Central memory CD8-positive, alpha-beta T cell (primary cell): Measurements from ENCODE around the gene SSX5.
"Not testable (repeated sequence)": the region's sequence is repeated elsewhere in the genome, so short reads cannot be mapped to it uniquely, and the experiment has no call there.

ENCODE experiments used
- ATAC-seq: fragments of 150-1000 bp; cut with Tn5 transposase; replicated peaks from 2 replicates; pipeline ENCODE4 v1.10.0; 2022; ENCODE audit warnings: mild to moderate bottlenecking, moderate FRiP score, moderate number of reproducible peaks; ENCODE audit not compliant: poor library complexity, severe bottlenecking; ENCODE audit errors: extremely low read depth
- DNase-seq, 2 donors: peaks; one replicate each; pipeline ENCODE4 v3.0.0; 2021; ENCODE audit warnings: low spot score in 2 of 2
- H3K27ac Mint-ChIP-seq: one replicate; pipeline ENCODE4 v1.8.0; 2022; ENCODE audit warnings: low read depth, mild to moderate bottlenecking, moderate library complexity, mixed read lengths
- H3K27me3 Mint-ChIP-seq: one replicate; pipeline ENCODE4 v1.8.0; 2022; ENCODE audit warnings: mixed read lengths
- H3K36me3 Mint-ChIP-seq: one replicate; pipeline ENCODE4 v1.8.0; 2022; ENCODE audit warnings: mild to moderate bottlenecking, moderate library complexity, mixed read lengths; ENCODE audit not compliant: insufficient read depth
- H3K4me1 Mint-ChIP-seq: one replicate; pipeline ENCODE4 v1.8.0; 2022; ENCODE audit warnings: mixed read lengths
- H3K4me3 Mint-ChIP-seq: one replicate; pipeline ENCODE4 v1.8.0; 2022; ENCODE audit warnings: mild to moderate bottlenecking, moderate library complexity, mixed read lengths
- H3K9me3 Mint-ChIP-seq: one replicate; pipeline ENCODE4 v1.8.0; 2022; ENCODE audit warnings: mixed read lengths

Gene SSX5, protein sequence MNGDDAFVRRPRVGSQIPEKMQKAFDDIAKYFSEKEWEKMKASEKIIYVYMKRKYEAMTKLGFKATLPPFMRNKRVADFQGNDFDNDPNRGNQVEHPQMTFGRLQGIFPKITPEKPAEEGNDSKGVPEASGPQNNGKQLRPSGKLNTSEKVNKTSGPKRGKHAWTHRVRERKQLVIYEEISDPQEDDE

DNA sequence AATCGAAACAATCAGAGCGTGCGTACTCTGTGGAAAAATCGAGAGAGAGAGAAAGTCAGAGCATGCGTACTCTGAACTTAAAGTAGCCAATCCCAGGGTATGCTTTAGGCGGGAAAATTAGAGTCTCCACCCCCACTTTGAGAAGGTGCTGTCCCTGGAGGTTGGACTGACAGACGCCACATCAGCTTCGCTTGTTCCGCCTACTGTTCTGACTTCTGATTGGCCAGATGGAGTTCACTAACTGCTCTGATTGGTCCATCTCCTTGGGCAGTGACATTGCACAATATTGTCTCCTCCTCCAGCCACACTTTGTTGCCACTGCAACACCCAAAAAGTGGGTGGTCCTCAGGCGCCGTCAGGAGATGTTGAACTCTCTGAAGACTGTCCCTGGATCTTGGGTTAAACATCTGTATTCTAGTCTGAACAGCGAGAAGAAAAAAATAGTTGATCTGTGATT lies at the start of gene SSX5:
Gene SSX5 (minus strand): TSS at position 51 of the 457 bp plus-strand sequence. CDS start 1,437 bp downstream, outside the sequence.
- H3K27me3 Mint-ChIP-seq = peaks cover 10% of the 10 kb centered on the region
- H3K4me3 Mint-ChIP-seq = no peak within 1 kb of the TSS
- DNase-seq (no peak), ATAC-seq (no peak)
- no peak within 1 kb of the TSS for H3K27ac Mint-ChIP-seq
- H3K9me3 Mint-ChIP-seq = no peaks in the 10 kb centered on the region
- H3K36me3 Mint-ChIP-seq = no peaks in the 10 kb centered on the region
- H3K4me1 Mint-ChIP-seq = no peaks in the 10 kb centered on the region

GRCh38 chrX:48224196-48224595 lies 27.6 kb upstream of the SSX5 start:
- not testable (repeated sequence) for H3K36me3 Mint-ChIP-seq, H3K4me3 Mint-ChIP-seq, ATAC-seq, H3K4me1 Mint-ChIP-seq, DNase-seq, H3K27ac Mint-ChIP-seq, H3K9me3 Mint-ChIP-seq, H3K27me3 Mint-ChIP-seq

- not testable (repeated sequence) for H3K36me3 Mint-ChIP-seq, H3K4me1 Mint-ChIP-seq, H3K9me3 Mint-ChIP-seq, H3K4me3 Mint-ChIP-seq, DNase-seq, H3K27ac Mint-ChIP-seq, ATAC-seq
- H3K27me3 Mint-ChIP-seq = peaks cover 21% of the 10 kb centered on the region
These were observed 17.7 kb upstream of the SSX5 start for GRCh38 chrX:48214341-48214740.

- H3K9me3 Mint-ChIP-seq, ATAC-seq, DNase-seq, H3K36me3 Mint-ChIP-seq, H3K4me3 Mint-ChIP-seq, H3K4me1 Mint-ChIP-seq, H3K27ac Mint-ChIP-seq: not testable (repeated sequence)
- peaks cover 27% of the 10 kb centered on the region for H3K27me3 Mint-ChIP-seq
These were observed 6.6 kb downstream of the SSX5 start for GRCh38 chrX:48190024-48190423.

- H3K4me1 Mint-ChIP-seq, H3K4me3 Mint-ChIP-seq, H3K27ac Mint-ChIP-seq, H3K36me3 Mint-ChIP-seq, ATAC-seq, H3K9me3 Mint-ChIP-seq, DNase-seq: not testable (repeated sequence)
- H3K27me3 Mint-ChIP-seq = peaks cover 52% of the 10 kb centered on the region
These were observed 14.7 kb downstream of the SSX5 start for GRCh38 chrX:48181882-48182281.

- H3K27ac Mint-ChIP-seq = no peak overlapping the region
- no peak overlapping the region for H3K4me3 Mint-ChIP-seq
These were observed 15.8 kb downstream of the SSX5 start for GRCh38 chrX:48180811-48181210.

GRCh38 chrX:48179691-48180090 lies 16.9 kb downstream of the SSX5 start:
- Mint-ChIP-seq H3K4me1 (no peaks in the 10 kb centered on the region), H3K4me3 (no peak overlapping the region)
- ATAC-seq = no peak

More at GRCh38 chrX:48180811-48181210, 15.8 kb downstream of the SSX5 start:
- DNase-seq = no peak
- H3K27me3 Mint-ChIP-seq = peaks cover 41% of the 10 kb centered on the region
- no peaks in the 10 kb centered on the region for H3K36me3 Mint-ChIP-seq
- no peak for ATAC-seq
- no peaks in the 10 kb centered on the region for H3K9me3 Mint-ChIP-seq
- H3K4me1 Mint-ChIP-seq = no peaks in the 10 kb centered on the region

GRCh38 chrX:48166322-48166721 lies 30.3 kb downstream of the SSX5 start:
- not testable (repeated sequence) for ATAC-seq

More at GRCh38 chrX:48179691-48180090, 16.9 kb downstream of the SSX5 start:
- no peaks in the 10 kb centered on the region for H3K36me3 Mint-ChIP-seq
- no peak for DNase-seq
- peaks cover 30% of the 10 kb centered on the region for H3K27me3 Mint-ChIP-seq
- H3K27ac Mint-ChIP-seq = no peak overlapping the region
- no peaks in the 10 kb centered on the region for H3K9me3 Mint-ChIP-seq

DNA sequence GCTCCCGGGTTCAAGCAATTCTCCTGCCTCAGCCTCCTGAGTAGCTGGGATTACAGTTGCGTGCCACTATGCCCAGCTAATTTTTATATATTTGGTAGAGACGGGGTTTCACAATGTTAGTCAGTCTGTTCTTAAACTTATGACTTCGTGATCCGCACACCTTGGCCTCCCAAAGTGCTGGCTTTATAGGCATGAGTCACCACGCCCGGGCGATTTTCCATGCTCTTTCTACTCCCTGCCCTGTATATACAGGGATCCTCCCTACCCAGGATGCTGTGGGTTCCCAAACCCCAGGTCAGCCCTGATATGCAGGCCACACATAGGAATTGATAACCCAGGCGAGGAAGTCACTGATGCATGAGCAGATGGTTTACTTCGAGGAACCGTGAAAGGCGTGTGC lies 31.4 kb downstream of the SSX5 start:
- Mint-ChIP-seq H3K27ac (no peak overlapping the region), H3K4me3 (no peak overlapping the region), H3K4me1 (no peaks in the 10 kb centered on the region), H3K9me3 (no peaks in the 10 kb centered on the region), H3K27me3 (peaks cover 32% of the 10 kb centered on the region), H3K36me3 (no peaks in the 10 kb centered on the region)
- no peak for DNase-seq
- ATAC-seq = no peak

More at GRCh38 chrX:48166322-48166721, 30.3 kb downstream of the SSX5 start:
- H3K4me3 Mint-ChIP-seq, H3K9me3 Mint-ChIP-seq, H3K4me1 Mint-ChIP-seq, DNase-seq, H3K27ac Mint-ChIP-seq, H3K36me3 Mint-ChIP-seq: not testable (repeated sequence)
- peaks cover 32% of the 10 kb centered on the region for H3K27me3 Mint-ChIP-seq

GRCh38 chrX:48156014-48156413 lies 40.6 kb downstream of the SSX5 start:
- H3K9me3 Mint-ChIP-seq = no peaks in the 10 kb centered on the region

GRCh38 chrX:48154796-48155195 lies 41.8 kb downstream of the SSX5 start:
- Mint-ChIP-seq H3K27ac (no peak overlapping the region), H3K9me3 (no peaks in the 10 kb centered on the region), H3K27me3 (peaks cover 39% of the 10 kb centered on the region), H3K4me1 (no peaks in the 10 kb centered on the region), H3K36me3 (no peaks in the 10 kb centered on the region), H3K4me3 (no peak overlapping the region)
- ATAC-seq = no peak
- DNase-seq = no peak

More at GRCh38 chrX:48156014-48156413, 40.6 kb downstream of the SSX5 start:
- Mint-ChIP-seq H3K4me1 (no peaks in the 10 kb centered on the region), H3K4me3 (no peak overlapping the region), H3K36me3 (no peaks in the 10 kb centered on the region), H3K27ac (no peak overlapping the region), H3K27me3 (peaks cover 34% of the 10 kb centered on the region)
- DNase-seq (no peak), ATAC-seq (no peak)

GRCh38 chrX:48153769-48154168 lies 42.8 kb downstream of the SSX5 start:
- Mint-ChIP-seq H3K36me3 (no peaks in the 10 kb centered on the region), H3K4me3 (no peak overlapping the region), H3K27ac (no peak overlapping the region), H3K27me3 (peaks cover 35% of the 10 kb centered on the region), H3K4me1 (no peaks in the 10 kb centered on the region), H3K9me3 (no peaks in the 10 kb centered on the region)
- ATAC-seq (no peak), DNase-seq (no peak)

DNA sequence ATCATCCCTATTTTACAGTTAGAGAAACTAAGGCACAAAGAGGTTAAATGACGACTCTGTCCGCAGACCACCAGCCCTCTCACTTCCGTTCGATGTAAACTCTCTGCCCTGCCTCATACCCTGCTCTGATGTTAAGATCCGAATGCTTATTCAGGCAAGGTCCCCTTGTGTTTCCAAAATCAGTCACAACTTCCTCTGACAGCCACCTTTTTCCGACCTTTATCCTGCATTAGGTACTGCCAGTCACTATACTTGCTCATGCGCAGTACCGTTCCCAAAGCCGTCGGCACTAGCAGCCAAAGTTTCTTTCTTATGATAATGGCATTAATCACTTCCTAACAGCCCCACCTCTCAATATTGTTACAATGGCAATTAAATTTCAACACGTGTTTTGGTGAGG lies 53.9 kb downstream of the SSX5 start:
- H3K27me3 Mint-ChIP-seq, DNase-seq, ATAC-seq, H3K4me3 Mint-ChIP-seq, H3K27ac Mint-ChIP-seq, H3K36me3 Mint-ChIP-seq, H3K9me3 Mint-ChIP-seq, H3K4me1 Mint-ChIP-seq: not testable (repeated sequence)
